Gastroesophageal sphincter (tissue), 2 donors: Measurements from ENCODE around the gene SDK1.

Experiments used
- POLR2A ChIP-seq, 2 donors: fragments of 450-650 bp; IDR thresholded peaks; one replicate each; pipeline ENCODE4 v1.6.1; 2017; ENCODE audit warnings: antibody characterized with exemption in 2 of 2, mild to moderate bottlenecking in 2 of 2, moderate library complexity in 1 of 2
- POLR2AphosphoS5 ChIP-seq: sonication (generic); formaldehyde crosslinking; IDR thresholded peaks from one replicate; pipeline ENCODE4 v1.6.1; 2017; ENCODE audit warnings: antibody characterized with exemption

GRCh38 chr7:4017081-4017480, 716.0 kb downstream of the SDK1 start:
- TF ChIP-seq POLR2A (IDR thresholded peaks at IDR 0.05) = no peak
- no peak for TF ChIP-seq POLR2AphosphoS5
